ENCODE results near the gene KIF4A.
A peak's percentile ranks its signal among the peaks of the same experiment; 100 is the strongest.
"Not testable (repeated sequence)": the region's sequence is repeated elsewhere in the genome, so short reads cannot be mapped to it uniquely, and the experiment has no call there.

The KIF4A gene

GRCh38 chrX:70398899-70399298, 109.0 kb downstream of the KIF4A start:
- DNase-seq (ENCODE audit: low read depth in 2 of 2) = no peak

DNA sequence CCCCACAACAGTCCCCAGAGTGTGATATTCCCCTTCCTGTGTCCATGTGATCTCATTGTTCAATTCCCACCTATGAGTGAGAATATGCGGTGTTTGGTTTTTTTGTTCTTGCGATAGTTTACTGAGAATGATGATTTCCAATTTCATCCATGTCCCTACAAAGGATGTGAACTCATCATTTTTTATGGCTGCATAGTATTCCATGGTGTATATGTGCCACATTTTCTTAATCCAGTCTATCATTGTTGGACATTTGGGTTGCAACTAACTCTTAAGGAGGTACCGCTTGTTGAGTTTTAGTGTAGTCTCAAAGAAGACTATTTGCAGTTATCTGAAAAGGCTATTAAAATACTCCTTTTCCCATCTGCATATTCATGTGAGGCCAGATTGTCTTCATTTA, 110.3 kb downstream of the KIF4A start:
- DNase-seq (ENCODE audit: low read depth in 2 of 2) = not testable (repeated sequence)

GRCh38 chrX:70402721-70403120, 112.8 kb downstream of the KIF4A start:
- no peak for DNase-seq (ENCODE audit: low read depth in 2 of 2)

DNA sequence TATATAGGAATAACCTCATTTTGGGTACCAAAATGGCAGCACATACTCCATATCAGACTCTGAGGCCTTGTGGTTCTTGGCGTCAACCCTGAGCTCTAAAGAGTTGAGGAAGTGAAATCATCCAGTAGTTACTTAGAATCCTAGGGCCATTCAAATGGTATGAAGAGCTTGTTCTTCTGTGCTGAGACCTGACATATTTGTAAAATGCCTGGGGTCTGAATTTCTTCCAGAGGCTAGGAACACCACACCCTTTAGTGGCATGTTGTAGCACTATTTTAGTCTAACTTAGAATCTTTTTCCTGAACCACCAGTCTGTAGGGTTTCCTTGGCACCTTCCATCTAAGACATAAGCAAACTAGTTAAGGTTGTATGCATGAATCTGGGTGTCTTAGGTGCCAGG, 115.1 kb downstream of the KIF4A start:
- DNase-seq (ENCODE audit: low read depth in 2 of 2) = no peak

GRCh38 chrX:70410921-70411320, 121.0 kb downstream of the KIF4A start:
- no peak for DNase-seq (ENCODE audit: low read depth in 2 of 2)

DNA sequence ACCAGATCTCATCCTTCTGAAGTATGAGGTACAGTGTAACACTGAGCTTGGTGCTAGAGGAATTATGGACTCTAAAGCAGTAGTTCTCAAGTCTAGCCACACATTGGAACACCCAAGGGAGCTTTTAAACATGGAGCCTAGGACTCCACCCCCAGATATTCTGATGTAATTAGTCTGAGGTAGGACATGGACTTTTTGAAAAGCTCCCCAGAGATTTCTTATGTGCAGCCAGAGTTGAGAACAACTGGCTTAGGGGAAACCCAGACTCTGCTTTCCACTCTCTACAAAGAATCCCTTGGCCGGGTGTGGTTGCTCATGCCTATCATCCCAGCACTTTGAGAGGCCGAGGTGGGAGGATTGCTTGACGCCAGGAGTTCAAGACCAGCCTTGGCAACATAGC, 121.6 kb downstream of the KIF4A start:
- no peak for DNase-seq (ENCODE audit: low read depth in 2 of 2)

GRCh38 chrX:70421618-70422017, 131.7 kb downstream of the KIF4A start:
- DNase-seq (ENCODE audit: low read depth in 2 of 2) = no peak

- DNase-seq (ENCODE audit: low read depth in 2 of 2) = no peak
These were observed 133.0 kb downstream of the KIF4A start, which contains the start of gene GDPD2 for GRCh38 chrX:70422851-70423341. GDPD2 (plus strand) TSS chrX:70423314; CDS start chrX:70424985, 1,671 bp downstream.

DNA sequence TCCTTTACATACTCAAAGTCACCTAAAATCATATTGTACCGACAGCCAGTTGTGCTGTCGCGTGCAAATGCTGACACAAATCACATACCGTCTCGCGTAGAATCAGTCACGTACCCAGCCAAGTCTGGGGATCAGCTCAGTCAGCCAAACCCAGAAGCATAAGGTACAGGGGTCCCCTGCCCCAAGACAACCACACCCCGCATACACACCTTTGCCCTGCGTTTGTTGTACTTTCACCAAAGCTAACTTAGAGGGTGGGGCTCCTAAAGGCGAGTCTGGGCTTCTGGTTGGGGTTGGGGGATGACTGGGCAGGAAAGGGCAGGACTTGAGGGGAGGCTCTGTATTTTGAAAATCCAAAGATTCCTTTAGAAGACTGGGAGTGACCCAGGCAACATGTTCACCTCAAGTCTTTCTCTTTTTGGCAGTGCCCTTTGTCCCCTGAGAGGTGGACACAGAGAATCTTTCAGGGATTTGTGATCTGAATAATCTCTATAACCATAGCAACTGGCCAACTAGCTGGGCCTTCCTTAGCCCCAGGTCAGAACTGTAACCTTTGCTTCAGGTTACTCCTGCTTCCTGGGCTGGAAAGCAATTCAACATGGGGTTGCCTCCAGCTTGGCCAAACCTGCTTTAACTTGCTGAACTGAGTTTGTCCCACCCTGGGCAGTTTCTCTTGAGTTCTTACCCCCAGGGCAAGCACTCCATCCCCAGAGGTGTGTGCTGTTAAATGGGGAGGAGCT, 134.2 kb downstream of the KIF4A start:
- no peak for DNase-seq (ENCODE audit: low read depth in 2 of 2)

DNA sequence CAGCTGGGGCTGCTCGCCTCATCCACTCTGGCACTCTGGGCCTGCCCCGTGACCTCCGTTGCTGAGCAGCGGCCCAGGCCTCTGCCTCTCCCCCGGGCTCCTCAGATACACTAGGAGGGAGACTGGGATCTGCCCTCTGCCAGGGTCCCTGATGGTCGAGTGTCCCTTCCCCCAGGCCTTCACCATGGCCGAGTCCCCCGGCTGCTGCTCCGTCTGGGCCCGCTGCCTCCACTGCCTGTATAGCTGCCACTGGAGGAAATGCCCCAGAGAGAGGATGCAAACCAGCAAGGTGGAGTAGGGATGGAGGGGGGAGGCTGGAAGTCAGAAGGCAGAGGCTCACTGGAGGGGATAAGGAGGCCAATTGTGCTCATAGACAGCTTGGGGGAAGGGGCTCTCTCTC, 134.9 kb downstream of the KIF4A start:
- DNase-seq (ENCODE audit: low read depth in 2 of 2) = no peak

GRCh38 chrX:70426286-70427278, 136.7 kb downstream of the KIF4A start:
- DNase-seq (ENCODE audit: low read depth in 2 of 2) = no peak

DNA sequence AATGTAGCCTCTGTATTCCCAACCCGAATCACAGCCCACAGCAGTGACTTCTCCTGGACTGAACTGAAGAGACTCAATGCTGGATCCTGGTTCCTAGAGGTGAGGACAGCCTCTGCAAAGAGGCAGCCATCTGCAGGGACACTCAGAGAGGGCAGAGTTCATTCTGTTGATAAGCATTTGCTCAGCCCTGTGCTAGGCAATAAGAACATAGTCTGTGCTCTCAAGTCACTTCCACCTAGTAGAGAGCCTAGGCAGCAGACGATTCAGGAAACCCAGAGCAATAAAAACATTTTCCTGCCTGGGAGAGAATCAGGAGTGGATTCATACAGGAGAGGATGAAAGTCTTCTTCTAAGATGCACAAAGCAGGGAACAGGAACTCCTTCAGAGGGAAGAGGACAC, 137.5 kb downstream of the KIF4A start:
- no peak for DNase-seq (ENCODE audit: low read depth in 2 of 2)

DNA sequence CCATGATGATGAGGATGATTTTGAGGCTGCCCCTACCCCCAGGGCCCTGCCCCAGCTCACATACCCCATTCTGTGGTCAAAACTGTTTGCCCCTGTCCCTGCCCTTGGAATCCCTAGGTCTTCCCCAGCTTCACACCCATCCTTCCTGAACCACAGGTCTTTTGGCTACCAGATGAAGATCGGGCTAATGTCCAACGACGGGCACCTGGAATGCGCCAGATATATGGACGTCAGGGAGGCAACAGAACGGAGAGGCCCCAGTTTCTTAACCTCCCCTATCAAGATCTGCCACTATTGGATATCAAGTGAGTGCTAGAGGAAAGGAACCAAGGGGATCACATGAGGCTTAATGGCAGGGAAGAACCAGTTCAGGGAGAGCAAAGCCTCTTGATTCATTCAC, 139.9 kb downstream of the KIF4A start:
- DNase-seq (ENCODE audit: low read depth in 2 of 2) = no peak

- DNase-seq (ENCODE audit: low read depth in 2 of 2) = no peak
These were observed 143.3 kb downstream of the KIF4A start for GRCh38 chrX:70432936-70433847.

DNA sequence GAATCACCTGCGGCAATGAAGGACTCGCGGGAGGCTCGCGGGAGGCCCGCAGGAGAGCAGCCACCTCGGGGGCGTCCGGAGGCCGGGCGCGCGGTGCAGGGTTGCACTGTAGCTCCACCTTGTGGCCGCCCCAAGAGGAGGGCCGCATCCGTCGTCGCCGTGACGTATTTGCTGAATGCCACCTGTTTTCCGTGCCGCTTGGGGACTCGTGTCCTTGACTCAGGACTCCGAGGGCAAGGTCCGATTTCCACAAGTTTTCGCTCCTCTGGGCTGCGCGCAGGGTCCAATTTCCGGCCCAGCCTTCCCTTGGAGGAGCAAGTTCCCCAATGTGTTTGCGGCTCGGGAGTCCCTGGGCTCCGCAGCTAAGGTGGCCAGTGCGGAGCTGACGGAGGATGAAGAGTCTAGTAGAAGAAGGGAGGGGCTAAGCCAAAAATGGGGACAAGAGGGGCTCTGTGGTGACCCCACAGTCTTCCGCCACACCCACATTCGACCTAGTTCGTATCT, 144.0 kb downstream of the KIF4A start:
- DNase-seq (ENCODE audit: low read depth in 2 of 2) = peak; percentile 51 to 61

DNA sequence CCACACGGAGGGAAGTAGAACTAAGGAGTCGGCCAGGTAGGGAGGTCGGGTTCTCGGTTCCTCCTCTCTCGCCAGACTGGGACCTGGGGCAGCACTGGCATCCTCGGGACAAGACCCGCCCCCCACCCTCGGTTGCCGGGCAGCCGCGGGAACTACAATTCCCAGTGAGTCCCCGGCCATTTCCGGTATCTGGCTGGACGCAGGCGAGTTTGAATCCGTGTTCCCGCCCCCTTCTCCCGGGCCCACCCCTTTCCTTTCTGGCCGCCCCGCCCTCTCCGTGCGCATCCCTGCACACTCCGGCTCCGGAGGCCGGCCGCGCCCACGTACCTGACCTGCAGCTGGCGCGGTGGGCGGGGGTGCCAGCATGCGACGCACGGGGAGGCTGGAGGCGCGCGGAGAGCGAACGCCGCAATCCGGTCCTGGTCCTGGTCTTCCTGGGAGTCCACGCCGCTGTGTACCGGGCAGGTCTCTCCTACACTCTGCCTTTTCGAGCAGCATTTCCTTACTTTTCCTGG, 144.5 kb downstream of the KIF4A start:
- DNase-seq (ENCODE audit: low read depth in 2 of 2) = peak; percentile 54 to 65

- DNase-seq (ENCODE audit: low read depth in 2 of 2) = no peak
These were observed 145.1 kb downstream of the KIF4A start for GRCh38 chrX:70434914-70435586.

DNA sequence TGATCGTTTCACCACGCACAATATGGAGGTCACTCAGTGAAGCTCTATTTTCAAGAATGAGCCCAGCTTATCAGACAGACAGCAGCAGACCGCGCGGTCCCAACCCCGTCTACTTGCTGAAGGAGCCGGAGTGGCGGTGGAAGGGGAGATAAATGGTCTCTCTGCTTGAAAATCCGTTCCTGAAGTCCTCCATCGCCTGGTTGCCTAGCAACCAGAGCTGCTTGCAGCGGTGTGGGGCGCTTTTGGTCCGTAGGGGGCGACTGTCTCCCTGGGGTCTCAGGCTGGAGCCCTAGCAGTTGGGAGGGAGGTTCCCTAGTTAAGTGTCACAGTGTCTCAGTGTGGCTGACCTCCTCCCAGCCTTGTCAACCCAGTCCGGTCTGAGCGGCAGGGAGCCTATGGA, 146.4 kb downstream of the KIF4A start:
- no peak for DNase-seq (ENCODE audit: low read depth in 2 of 2)

- no peak for DNase-seq (ENCODE audit: low read depth in 2 of 2)
These were observed 147.1 kb downstream of the KIF4A start for GRCh38 chrX:70437011-70437410.

DNA sequence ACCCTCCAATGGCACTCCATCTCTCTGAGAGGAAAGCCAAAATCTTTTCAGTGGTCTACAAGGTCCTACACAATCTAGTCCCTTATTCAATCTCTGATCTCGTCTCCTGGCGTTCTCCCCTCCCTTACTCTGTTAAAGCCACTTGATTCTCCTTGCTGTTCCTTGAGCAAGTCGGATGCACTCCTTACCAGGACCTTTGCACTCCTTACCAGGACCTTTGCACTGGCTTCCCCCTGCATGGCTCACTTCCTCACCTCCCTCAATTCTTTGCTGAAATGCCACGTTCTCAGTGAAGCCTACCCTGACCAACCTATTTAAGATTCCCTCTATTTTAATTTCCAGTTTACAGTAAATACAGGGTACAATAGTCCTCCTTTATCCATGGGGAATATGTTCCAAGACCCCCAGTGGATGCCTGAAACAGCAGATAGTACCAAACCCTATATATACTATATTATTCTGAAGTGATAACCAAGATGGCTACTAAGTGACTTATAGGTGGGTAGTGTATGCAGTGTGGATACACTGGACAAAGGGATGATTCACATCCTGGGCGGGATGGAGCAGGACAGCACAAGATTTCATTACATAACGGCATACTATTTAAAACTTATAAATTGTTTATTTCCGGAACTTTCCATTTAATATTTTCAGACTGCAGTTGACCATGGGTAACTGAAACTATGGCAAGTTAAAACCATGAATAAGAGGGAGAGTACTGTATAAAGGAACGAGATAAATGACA, 148.2 kb downstream of the KIF4A start:
- no peak for DNase-seq (ENCODE audit: low read depth in 2 of 2)
